Common myeloid progenitor, CD34-positive (primary cell): ENCODE measurements around the gene RETREG1.

Source experiments
- CTCF ChIA-PET: fragments of 350-600 bp; sonication (Branson Sonifier 250); formaldehyde crosslinking; loops from one replicate; lab custom pipeline; 2021; ENCODE audit warnings: antibody characterized with exemption; lab: Charles Lee
- POLR2A ChIA-PET: fragments of 350-600 bp; sonication (Branson Sonifier 250); formaldehyde crosslinking; loops from one replicate; lab custom pipeline; 2021; ENCODE audit warnings: antibody characterized with exemption; lab: Charles Lee
- DNase-seq, 3 donors: peaks; one replicate each; pipeline versions ENCODE4 v3.0.0 to v3.0.0-alpha.2; 2013
- H3K27ac ChIP-seq, 2 experiments: 1 replicate in 1 of 2; 2 replicates in 1 of 2; pipeline ENCODE4 v1.7.0; 2013; ENCODE audit warnings: inconsistent platforms in 2 of 2, low read length in 2 of 2, mild to moderate bottlenecking in 2 of 2, low read depth in 1 of 2, moderate library complexity in 1 of 2; ENCODE audit not compliant: severe bottlenecking in 2 of 2, insufficient read depth in 1 of 2, poor library complexity in 1 of 2
- H3K27me3 ChIP-seq, 5 experiments: replicated peaks in 2 of 5; 1 replicate in 3 of 5; 2 replicates in 2 of 5; pipeline versions ENCODE4 v1.6.1 to v1.7.0; 2013; ENCODE audit warnings: low read length in 4 of 5, mild to moderate bottlenecking in 2 of 5, moderate library complexity in 2 of 5, inconsistent platforms in 1 of 5; ENCODE audit not compliant: insufficient read depth in 5 of 5, control insufficient read depth in 4 of 5
- H3K36me3 ChIP-seq, 4 experiments: 1 replicate in 2 of 4; 2 replicates in 2 of 4; pipeline versions ENCODE4 v1.6.1 to v1.7.0; 2013; ENCODE audit warnings: low read length in 3 of 4, control low read depth in 1 of 4, mild to moderate bottlenecking in 1 of 4; ENCODE audit not compliant: control insufficient read depth in 4 of 4, insufficient read depth in 4 of 4
- H3K4me1 ChIP-seq, 4 experiments: 1 replicate in 3 of 4; 2 replicates in 1 of 4; pipeline versions ENCODE4 v1.6.1 to v1.7.1; 2013; ENCODE audit warnings: low read length in 3 of 4, mild to moderate bottlenecking in 3 of 4, control low read depth in 1 of 4, inconsistent platforms in 1 of 4, moderate library complexity in 1 of 4; ENCODE audit not compliant: control insufficient read depth in 4 of 4, insufficient read depth in 4 of 4; ENCODE audit errors: control extremely low read depth in 1 of 4
- H3K4me3 ChIP-seq, 7 experiments: 1 replicate in 4 of 7; 2 replicates in 3 of 7; pipeline versions ENCODE4 v1.5.1 to v1.7.0; 2013; ENCODE audit warnings: mild to moderate bottlenecking in 7 of 7, low read length in 6 of 7, moderate library complexity in 6 of 7, inconsistent platforms in 2 of 7, low read depth in 2 of 7, control low read depth in 1 of 7; ENCODE audit not compliant: insufficient read depth in 4 of 7, control insufficient read depth in 1 of 7; ENCODE audit errors: extremely low read depth in 1 of 7
- H3K9me3 ChIP-seq, 5 experiments: 1 replicate in 4 of 5; 2 replicates in 1 of 5; pipeline versions ENCODE4 v1.6.1 to v1.7.1; 2013; ENCODE audit warnings: low read length in 4 of 5, mild to moderate bottlenecking in 2 of 5, inconsistent platforms in 1 of 5, low read depth in 1 of 5, moderate library complexity in 1 of 5; ENCODE audit not compliant: control insufficient read depth in 4 of 5, insufficient read depth in 2 of 5; ENCODE audit errors: control extremely low read depth in 1 of 5
- WGBS: methylation state at CpG from one replicate; pipeline ENCODE4 v1.1.5; 2013; ENCODE audit not compliant: insufficient coverage; 5-methylcytosine and 5-hydroxymethylcytosine counted together

The RETREG1 gene

DNA sequence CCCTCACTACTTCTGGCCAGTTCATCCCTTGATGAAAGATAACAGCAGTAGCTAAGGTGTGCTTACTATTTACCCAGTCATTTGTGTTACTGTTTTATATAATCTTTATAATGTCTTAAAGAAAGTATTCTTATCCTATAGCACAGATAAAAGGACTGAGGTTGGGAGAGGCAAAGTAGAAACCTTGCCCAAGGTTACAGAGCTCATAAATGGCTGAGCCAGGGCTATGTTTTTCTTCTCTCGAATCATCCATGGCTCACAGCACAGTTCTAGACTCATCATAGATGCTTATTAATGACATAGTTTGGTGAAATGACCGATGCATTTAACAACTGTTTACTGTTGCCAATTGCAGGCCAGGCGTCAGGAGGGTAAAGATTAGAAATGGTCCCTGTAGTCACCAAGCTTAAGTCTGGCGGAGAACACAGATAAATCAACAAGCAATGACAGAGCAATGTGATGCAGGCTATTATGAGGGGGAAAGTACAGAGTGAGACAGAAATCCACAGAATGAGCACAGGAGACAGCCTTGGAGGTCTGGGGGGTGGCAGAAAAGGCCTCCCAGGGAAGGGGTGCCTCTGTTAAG, 85.6 kb downstream of the RETREG1 start:
- CTCF ChIA-PET, result no interaction called here

DNA sequence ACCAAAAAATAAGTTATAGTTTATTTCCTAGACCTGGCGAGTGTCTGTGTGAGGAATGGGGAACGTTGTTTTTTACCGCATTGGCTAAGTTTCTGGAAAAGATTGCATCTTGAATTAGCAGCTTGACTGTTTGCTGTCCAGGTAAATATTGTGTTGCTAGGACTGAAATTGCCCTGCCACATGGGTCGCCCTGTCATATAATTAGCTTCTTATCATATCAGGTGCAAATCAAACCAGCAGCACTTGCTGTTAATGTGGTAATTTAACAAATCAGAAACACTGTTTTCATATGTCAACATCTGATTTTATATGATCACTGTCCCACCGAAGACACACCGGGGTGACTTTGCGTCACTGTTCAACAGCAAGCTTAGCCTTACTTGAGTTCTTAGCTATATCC, 87.5 kb downstream of the RETREG1 start:
- POLR2A ChIA-PET, result no interaction called here
- no peak for DNase-seq
- WGBS, result 92% methylated on average over 5 of the region's 7 CpGs
- Histone ChIP-seq H3K27me3 (no peaks in the 10 kb centered on the region), H3K4me1 (no peaks in the 10 kb centered on the region), H3K36me3 (no peaks in the 10 kb centered on the region), H3K9me3 (no peaks in the 10 kb centered on the region), H3K27ac (no peak overlapping the region), H3K4me3 (no peak overlapping the region)
- CTCF ChIA-PET, result no interaction called here

More for the DNA sequence above, 85.6 kb downstream of the RETREG1 start:
- DNase-seq, result no peak
- 100% methylated on average over 3 of the region's 4 CpGs for WGBS
- no peaks in the 10 kb centered on the region for H3K27me3 ChIP-seq
- POLR2A ChIA-PET, result no interaction called here
- no peak overlapping the region for H3K27ac ChIP-seq
- H3K4me1 ChIP-seq, result no peaks in the 10 kb centered on the region
- no peaks in the 10 kb centered on the region for H3K9me3 ChIP-seq
- H3K4me3 ChIP-seq, result no peak overlapping the region
- H3K36me3 ChIP-seq, result no peaks in the 10 kb centered on the region

DNA sequence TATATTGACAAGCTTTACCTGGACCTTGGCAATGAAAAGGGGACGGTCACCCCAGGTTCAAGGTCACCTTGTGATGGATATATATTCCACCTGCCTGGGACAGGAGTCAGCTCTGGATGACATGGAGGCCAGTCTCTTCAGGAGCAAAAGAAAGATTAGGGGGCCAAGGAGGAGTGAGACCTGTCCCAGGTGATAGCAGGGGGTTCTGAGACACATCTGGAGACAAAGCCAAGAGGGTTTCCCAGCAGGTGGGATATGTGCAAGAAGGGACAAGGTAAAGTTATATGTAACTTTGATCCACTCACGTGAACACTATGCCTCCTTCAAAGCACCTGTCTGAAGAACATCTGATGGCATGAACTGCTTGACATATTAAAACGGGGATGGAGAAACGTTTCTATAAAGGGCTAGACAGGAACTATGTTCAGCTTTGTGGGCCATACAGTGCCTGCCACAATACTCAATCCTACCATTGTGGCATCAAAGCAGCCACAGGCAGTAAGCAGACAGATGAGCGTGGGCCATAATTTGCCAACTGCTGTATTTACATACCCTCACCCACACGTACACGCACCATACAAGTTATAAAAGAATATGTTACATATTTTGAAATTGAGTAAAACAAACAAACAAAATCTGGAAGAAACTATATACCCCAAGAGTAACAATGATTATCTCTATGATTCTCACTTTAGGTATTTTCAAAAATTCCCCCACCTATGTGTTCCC, 88.3 kb downstream of the RETREG1 start:
- DNase-seq, result no peak
- ChIA-PET CTCF (no interaction called here), POLR2A (no interaction called here)
- no peaks in the 10 kb centered on the region for H3K36me3 ChIP-seq
- H3K27me3 ChIP-seq, result no peaks in the 10 kb centered on the region
- H3K4me3 ChIP-seq, result no peak overlapping the region
- H3K9me3 ChIP-seq, result no peaks in the 10 kb centered on the region
- 97% methylated on average over 4 of the region's 7 CpGs for WGBS
- no peak overlapping the region for H3K27ac ChIP-seq
- no peaks in the 10 kb centered on the region for H3K4me1 ChIP-seq

GRCh38 chr5:16525651-16526050, 91.1 kb downstream of the RETREG1 start:
- ChIA-PET CTCF (no interaction called here), POLR2A (no interaction called here)
- no peak for DNase-seq
- Histone ChIP-seq H3K36me3 (no peaks in the 10 kb centered on the region), H3K9me3 (no peaks in the 10 kb centered on the region), H3K4me1 (no peaks in the 10 kb centered on the region), H3K27me3 (no peaks in the 10 kb centered on the region), H3K4me3 (no peak overlapping the region), H3K27ac (no peak overlapping the region)
- 49% methylated on average over 4 of the region's 4 CpGs for WGBS

GRCh38 chr5:16524286-16524685, 92.5 kb downstream of the RETREG1 start:
- Histone ChIP-seq H3K27ac (no peak overlapping the region), H3K4me1 (no peaks in the 10 kb centered on the region), H3K36me3 (no peaks in the 10 kb centered on the region), H3K27me3 (no peaks in the 10 kb centered on the region), H3K4me3 (no peak overlapping the region), H3K9me3 (no peaks in the 10 kb centered on the region)
- no peak for DNase-seq
- ChIA-PET CTCF (no interaction called here), POLR2A (no interaction called here)
- WGBS, result no CpG with 5 or more reads among the region's 5 CpGs

- CTCF ChIA-PET, result interaction anchor here (0.7 to 1.1 kb wide), 2 partner anchors 29 to 145 kb away, joined by 3 read pairs; no protein-coding TSS in a partner anchor
- no peak overlapping the region for H3K4me3 ChIP-seq
- no peak for DNase-seq
- WGBS, result 98% methylated on average over 6 of the region's 10 CpGs
- H3K4me1 ChIP-seq, result no peaks in the 10 kb centered on the region
- no peak overlapping the region for H3K27ac ChIP-seq
- H3K9me3 ChIP-seq, result no peaks in the 10 kb centered on the region
- POLR2A ChIA-PET, result no interaction called here
- no peaks in the 10 kb centered on the region for H3K27me3 ChIP-seq
- H3K36me3 ChIP-seq, result no peaks in the 10 kb centered on the region
These were observed 95.0 kb downstream of the RETREG1 start for GRCh38 chr5:16521521-16522483.
